T-helper 2 cell treated with Interferon-gamma antibody and Interleukin-4, amounts not matched to agents 100 ng/mL and 5 ng/mL, for 36 hours (primary cell): ENCODE results near the gene SLC13A5. TPM values are rescaled to one million over a fixed set of nuclear protein-coding genes. Genes with fewer than 3 reads are reported as not detected.
"Not testable (repeated sequence)": the region's sequence is repeated elsewhere in the genome, so short reads cannot be mapped to it uniquely, and the experiment has no call there.

Source experiments
- intact Hi-C: fragments of 100-400 bp; cut with micrococcal nuclease; formaldehyde crosslinking; loops from one replicate; pipeline ENCODE4 v1.15.1; 2023
- total RNA-seq: library from RNA; stranded (reverse); gene quantifications from 2 replicates; pipeline ENCODE4 v1.2.3, GENCODE V29; 2022

SLC13A5 gene
- total RNA-seq, 1 donor from 2014 or later, result not detected

DNA sequence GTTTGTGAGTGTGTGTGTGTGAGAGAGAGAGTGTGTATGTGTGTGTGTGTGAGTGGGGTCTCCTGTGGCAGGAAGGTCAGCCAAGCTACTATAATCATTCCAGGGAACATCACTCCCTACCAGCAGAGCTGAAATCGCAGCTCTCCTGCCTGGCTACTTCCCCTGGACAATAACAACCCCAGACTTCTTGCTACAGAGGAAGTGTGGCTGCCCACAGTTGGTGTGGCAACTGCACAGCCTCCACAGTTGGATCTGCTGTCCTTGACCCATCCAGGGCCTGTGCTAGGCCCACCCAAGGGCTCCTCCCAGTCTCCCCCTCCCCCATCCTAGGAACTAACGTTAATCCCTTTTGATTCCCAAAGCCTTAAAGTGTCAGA is 1.5 kb downstream of the SLC13A5 start:
- intact Hi-C loops, result no loop called here

- intact Hi-C loops, result no loop called here
Measured at GRCh38 chr17:6711081-6711674, 2.0 kb downstream of the SLC13A5 start.

DNA sequence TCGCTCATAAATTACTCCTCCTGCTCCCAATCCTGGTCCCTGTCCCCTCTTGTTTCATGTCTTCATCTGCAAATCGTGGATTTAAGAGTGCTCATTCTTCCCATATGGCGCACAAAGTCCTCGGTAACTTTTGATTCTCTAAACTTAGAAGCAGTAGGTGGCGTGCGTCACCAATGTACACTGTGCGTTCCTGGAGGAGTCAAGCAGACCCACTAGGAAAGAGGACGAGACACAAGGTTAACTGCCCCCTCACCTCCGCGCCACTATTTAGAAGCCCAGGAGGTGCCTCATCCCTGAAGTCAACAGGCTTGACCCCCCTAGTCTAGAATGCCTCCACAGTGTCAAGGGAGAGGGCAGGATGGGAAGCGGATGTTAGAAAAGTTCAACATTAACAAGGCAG is 2.9 kb downstream of the SLC13A5 start:
- intact Hi-C loops, result no loop called here

DNA sequence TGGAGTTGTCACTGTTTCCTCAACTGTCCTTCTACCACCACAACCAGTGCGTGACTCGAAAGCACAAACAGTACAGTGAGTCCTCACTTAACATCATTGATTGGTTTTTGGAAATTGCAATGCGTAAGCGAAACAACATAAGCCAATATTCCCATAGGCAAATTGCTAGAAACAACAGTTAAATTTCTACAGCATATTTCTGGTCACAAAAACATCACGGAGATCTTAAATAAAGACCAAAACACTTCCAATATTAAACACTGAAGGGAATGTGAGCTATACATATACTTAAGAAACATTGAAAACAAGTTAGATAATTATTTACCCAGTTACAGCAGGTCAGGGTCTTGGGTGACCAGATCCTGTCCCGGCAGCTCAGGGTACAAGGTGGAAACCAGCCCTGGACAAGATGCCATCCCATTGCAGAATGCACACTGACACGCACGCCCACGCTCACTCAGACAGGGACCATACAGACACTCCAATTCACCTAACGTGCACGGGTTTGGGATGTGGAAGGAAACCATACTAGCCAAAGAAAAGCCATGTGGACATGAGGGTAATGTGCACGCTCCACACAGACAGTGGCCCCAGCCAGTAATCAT is 4.7 kb downstream of the SLC13A5 start:
- intact Hi-C loops, result no loop called here

DNA sequence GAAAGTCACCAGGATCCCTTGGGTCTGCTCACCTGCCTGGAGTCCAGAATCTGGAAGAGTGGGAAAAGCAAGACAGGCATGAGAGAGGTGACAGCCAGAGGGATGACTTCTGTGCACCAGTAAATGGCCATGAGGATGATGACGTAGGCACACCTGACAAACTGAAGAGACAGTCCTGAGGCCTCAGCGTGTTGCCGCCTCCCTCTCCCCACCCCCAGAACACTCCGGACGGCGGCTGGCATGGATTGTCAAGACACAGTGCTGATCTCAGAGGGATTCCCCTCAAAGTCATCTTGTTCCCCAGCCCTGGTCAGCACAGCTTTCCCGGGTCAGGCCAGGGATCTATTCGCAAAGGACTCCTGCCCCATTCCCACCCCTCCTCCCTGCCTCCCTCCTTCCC is 6.2 kb downstream of the SLC13A5 start:
- intact Hi-C loops, result no loop called here

- intact Hi-C loops, result no loop called here
Measured at GRCh38 chr17:6706499-6706898, 6.7 kb downstream of the SLC13A5 start.

- intact Hi-C loops, result no loop called here
Measured at GRCh38 chr17:6704470-6705052, 8.6 kb downstream of the SLC13A5 start.

DNA sequence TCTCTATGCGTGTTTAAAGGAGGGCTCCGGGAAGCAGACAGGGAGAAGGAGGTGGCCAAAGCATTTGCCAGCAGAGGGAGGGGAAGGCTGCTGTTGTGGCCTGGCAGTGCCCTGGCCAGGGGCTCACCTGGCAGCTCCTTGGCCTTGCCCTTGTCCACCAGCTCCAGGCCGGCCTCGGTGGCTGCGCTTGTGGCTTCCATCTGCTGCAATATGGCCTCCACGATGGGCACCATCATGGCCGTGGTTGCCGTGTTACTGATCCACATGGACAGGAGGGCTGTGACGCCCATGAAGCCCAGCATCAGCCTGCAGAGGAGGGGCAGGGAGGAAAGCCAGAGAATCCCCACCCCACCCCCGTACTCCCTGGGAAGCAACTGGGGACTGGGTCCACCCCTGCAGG is 9.4 kb downstream of the SLC13A5 start:
- intact Hi-C loops, result no loop called here

DNA sequence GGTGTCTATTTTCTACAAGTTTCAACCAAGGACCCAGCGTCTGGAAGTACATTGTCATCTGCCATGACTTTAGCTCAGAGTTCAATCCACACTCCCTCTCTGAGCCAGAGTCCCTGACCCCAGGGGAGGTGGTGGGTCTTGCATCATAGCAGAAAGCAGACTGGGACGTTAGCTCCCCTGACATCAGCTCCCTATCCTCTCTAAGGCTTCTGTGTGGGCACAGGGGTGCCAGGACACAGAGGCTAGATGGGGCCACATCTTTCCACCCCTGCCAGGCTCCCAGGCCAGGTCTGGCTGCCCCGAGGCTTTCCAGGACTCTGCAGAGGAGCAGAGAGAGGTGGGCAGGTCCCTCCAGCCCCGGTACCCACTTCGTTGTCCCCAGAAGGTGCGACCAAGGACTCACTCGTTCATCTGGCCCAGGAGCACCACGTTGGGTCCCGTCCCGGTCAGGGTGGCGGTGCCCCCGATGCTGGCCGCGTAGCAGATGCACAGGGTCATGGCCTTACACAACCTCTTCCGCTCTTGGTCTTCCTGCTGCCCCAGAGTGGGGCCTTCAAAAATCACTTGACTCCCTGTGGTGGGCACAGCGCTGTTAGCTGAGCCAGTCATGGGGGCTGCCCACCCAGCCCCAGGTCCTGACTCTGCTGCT is 10.5 kb downstream of the SLC13A5 start:
- intact Hi-C loops, result no loop called here

GRCh38 chr17:6701719-6702118 is 11.4 kb downstream of the SLC13A5 start:
- intact Hi-C loops, result no loop called here

- intact Hi-C loops, result no loop called here
Measured at GRCh38 chr17:6700948-6701307, 12.2 kb downstream of the SLC13A5 start.

DNA sequence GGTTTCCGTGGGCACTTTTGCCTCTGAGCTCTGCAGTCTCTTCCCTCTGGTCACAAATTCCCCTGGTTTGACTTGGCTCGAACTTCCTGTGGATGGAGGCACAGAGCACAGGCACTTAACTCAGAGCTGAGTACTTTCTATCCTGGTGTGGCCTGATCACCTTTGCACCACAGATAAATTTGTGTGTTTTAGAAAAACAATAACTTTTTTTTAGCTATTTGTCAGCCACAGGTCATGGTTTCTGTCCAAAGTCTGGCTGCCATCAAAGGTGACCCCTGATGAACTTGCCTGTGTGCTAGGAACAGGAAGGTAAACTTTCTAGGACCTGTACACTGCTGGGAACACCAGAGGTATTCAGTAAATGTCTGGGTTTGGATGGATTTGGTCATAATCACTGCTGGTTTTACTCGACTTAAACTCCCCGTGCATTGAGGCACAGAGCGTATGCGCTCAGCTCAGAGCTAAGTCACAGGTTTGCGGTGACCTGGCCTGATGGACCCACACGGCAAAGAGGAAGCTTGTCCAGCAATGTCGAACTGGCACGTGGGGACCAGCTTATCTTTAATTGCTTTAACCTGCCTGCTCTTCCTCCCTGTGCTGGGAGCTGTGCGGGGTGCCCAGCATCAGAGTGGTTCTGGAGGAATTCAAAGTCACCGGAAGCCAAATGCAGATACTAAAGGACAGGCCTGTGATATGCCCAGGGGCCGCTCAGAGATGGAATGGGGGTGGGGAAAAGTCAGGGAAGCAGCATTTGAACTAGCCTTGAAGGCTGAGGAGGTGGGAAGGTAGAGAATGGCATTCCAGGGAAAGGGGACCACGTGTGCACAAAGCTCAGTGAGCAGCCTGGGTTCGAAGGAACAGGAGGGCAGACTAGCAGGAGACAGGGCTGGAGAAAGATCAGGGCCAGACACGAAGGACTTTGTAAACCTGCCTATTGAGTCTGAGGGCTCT is 12.9 kb downstream of the SLC13A5 start:
- intact Hi-C loops, result no loop called here

DNA sequence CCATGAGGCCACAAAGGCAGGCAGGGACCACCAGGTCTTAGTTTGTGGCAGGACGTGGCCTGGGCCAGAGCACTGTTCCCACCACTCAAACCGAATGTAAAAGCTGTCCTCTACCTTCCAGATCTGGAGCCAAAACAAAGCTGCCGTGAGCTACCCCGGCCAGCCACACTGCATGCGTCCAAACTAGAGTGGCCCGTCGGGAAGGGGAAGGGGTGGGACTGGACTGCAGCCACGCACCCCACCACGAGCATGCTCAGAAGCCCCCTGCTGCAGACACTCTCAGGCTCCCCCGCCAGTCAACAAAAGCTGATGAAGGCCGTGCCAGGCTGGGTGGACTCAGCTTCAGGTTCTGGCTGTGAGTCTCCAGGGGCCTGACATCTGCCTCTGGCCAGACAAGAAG is 15.2 kb downstream of the SLC13A5 start:
- intact Hi-C loops, result no loop called here

DNA sequence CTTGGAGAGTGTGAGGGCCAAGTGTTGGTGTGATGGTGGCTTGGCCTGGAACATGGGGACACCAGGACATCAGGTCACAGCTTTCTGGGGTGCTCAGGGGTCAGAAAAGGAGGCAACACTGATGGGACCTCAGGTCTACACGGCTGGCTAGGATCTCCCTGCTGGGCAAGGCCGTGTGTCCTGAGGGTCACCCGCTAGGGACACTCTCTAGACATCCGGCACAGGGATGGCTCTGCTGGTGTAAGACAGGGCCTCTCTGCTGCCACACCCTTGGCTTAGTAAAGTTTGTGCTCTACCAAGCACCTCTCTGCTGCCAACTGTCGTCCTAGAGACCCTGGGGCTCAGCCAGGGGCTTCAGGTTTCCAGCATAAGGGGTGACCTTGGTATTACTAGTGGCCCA is 16.3 kb downstream of the SLC13A5 start:
- intact Hi-C loops, result no loop called here

DNA sequence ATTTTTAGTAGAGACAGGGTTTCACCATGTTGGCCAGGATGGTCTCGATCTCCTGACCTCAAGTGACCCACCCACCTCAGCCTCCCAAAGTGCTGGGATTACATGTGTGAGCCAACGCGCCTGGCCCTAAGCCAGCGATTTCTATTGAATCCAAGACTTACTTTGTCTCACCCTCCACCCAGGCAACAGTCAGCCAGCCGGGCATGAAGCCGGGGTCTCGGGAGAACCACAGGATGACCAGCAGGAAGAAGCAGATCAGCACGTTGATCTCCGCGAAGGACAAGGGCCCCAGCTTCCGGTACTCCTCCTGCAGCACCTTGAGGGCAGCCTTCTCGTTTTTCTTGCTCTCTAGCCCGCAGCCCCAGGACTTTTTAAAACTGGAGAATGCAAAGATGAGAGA is 17.6 kb downstream of the SLC13A5 start:
- intact Hi-C loops, result no loop called here

DNA sequence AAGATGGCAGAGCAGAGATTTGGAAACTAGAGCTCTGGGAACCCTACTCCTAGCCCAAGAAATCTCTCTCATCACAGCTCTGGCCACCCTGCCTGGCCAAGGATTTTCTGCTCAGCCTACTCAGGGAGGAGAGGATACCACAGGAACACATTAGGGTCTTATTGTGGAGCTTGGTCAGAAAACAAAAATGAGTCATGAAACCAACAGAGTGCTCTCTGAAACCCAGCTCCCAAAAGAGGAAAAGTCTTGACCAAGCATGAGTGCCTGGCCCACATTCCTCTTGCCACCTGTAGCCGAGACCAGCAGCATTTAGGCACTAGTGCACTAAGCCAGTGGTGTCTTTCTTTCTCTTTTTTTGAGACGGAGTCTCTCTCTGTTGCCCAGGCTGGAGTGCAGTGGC is 18.1 kb downstream of the SLC13A5 start:
- intact Hi-C loops, result no loop called here

DNA sequence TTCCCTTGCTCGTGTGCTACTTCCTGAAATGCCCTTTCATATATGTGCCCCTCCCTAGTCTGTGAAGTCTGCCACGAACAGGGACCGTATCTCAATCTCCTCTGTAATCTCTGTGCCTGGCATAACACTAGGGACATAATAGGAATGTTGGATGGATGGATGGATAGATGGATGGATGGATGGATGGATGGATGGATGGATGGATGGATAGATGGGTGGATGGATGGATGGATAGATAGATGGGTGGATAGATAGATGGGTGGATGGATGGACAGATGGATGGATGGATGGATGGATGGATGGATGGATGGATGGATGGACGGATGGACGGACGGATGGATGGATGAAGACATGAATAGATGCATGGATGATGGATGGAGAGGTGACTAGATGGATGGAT is 21.2 kb downstream of the SLC13A5 start:
- intact Hi-C loops, result not testable (repeated sequence)

DNA sequence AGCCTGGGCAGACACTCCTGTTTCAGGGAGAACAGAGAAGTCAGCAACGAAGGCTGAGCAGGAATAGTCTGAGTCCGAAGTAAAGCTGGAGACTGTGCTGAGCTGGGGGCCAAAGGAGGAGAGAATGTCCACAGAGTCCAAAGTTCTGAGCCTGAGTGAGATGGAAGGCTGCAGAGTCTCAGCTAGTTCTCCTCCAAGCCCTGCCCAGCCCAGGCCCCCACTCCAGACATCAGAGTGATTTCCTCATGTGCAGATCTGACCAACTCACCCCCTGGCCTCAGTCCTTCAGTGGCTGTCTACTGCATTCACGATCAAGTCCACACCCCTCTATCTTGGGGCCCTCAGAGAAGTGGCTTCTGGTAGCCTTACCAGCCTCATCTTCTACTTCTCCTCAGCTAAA is 21.6 kb downstream of the SLC13A5 start:
- intact Hi-C loops, result no loop called here

DNA sequence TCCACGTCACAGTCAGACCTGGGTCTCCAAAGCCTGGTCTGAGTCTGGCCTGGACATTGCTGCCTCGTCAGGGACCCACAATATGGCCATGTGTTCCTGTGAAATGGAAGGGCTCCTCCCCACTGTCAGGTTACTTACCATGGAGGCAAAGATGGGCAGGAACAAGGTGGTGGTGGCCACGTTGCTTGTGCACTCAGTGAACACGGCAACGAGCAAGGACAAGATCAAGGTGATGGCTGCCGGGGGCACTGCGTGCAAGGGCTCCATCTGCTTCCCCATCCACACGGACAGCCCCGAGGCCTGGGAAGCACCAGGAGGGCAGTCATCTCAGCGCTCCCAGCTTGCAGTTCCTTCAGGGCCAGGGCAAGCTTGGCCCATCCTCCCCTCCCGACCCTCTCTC is 22.5 kb downstream of the SLC13A5 start:
- intact Hi-C loops, result no loop called here

DNA sequence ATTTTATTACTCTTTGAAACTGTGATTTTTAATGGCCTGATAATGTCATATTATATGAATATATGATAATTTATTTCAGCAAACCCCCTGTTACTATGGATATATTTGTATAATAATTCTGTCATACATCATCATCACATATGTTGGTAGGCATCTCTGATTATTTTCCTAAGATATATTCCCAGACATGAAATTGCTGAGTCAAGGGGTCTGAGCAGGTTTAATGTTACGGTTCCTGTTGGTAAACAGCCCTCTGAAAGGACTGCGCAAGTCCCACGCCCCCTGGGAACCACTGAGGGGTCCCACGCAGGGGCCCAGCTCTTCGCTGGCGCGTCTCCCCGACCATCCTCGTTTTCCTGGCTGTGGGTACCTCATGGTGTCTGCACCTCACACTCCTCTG is 24.2 kb downstream of the SLC13A5 start:
- intact Hi-C loops, result no loop called here

DNA sequence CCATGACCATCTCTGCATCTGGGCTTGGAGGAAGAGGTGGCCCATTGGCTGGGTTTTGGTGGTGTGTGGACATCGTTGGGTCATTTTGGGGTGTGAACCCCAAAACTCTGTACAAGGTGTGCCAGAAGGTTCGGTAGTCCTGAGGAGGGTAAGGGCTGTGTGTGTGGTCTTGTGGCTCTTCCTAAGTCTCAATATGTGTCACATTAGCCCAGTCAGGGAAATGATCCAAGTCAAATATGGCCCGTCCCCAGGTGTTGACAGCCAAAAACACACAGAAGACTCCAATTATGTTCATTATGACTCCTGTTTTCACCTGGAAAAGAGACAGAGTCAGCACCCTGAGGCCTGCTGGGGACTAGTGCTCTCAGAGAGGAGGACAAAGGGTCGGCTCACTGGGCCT is 27.1 kb downstream of the SLC13A5 start:
- intact Hi-C loops, result no loop called here
